HG03432 (cell line): ENCODE results near the gene TCF19.

Experiments
- ATAC-seq: cut with Tn5 transposase; IDR thresholded peaks from one replicate; pipeline ENCODE4 v1.9.1; 2021; ENCODE audit warnings: mild to moderate bottlenecking, moderate library complexity; ENCODE audit not compliant: unreplicated experiment

TCF19 gene

DNA sequence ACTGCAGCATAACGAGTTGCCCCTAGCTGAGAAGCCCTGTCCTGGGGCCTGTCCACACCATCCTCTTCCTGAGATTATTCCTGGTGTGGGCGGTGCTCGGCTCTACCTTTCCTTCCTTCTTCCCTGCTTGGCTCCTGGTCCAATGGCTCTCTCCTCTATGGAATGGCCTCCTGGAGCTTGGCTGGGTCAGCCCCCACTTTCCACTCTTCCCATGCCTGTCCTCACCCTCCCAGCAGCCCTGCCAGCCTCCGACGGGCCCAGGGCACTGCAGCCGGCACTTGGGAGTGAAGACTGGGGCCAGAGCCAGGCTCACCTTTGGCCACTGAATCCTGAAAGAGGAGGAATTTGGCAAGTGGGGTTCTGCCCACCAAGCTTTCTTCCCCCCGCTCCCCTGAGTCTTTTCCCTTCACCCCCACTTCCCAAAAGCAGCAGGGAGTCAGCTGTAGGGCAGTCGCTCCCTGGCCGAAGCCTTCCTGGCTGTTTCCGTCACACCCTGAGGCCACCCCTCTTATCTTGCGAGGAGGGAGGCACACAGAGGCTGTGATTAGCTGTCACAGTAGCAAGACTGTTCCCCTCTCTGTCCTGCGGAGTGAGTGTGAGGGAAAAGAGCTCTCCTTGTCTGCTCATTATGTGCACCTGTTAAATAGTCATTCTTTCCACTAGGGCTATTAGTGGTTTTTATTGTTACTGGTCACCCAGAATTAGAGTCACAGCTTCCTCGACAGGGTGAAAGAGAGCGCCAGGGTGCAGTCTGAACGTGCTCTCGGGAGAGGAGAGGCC, 31.8 kb upstream of the TCF19 start:
- ATAC-seq: no peak

DNA sequence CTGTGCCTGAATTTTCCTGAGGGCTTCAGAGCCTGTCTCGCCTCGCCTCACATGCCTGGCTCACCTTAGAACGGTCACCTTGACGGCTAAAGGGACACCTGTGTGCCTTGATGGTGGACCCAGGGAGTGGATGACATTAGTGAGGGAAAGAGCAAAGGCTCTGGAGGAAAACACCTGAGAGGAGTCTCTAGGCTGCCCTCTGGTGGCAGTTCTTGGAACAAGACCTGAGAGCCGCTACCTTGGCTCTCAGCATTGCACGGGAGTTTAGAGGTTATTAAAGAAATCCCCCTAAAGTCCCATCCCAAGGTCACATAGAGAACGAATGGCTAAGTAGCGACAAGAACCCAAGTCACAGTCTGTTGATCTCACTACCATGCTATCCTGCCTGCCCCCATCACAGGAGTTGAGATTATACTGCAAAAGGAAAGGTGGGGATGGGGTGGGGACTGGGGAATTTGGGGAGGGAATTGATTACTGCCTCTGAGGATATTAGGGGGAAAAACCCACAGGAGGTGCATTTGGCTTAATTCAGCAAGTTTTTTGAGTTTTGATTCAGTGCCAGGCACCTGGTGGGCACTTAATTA, 30.2 kb upstream of the TCF19 start:
- ATAC-seq: no peak

DNA sequence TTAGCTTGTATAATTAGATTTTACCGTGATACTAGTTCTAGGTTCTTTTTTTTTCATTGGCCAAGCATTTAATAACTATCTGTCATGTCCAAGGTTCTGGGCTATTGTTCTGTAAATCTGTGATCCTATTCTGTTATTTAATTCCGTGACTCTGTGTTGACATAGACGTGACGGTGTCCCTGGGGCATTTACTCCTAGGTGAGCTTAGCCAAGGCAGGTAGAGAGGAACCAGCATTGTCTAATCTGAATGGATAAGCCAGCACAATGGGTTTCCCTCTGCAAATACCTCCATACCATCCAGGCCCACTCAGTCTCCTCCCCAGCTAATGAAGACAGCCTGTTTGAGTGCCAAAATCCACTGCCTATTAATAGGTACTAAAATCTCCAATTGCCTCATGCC, 29.3 kb upstream of the TCF19 start:
- no peak for ATAC-seq

DNA sequence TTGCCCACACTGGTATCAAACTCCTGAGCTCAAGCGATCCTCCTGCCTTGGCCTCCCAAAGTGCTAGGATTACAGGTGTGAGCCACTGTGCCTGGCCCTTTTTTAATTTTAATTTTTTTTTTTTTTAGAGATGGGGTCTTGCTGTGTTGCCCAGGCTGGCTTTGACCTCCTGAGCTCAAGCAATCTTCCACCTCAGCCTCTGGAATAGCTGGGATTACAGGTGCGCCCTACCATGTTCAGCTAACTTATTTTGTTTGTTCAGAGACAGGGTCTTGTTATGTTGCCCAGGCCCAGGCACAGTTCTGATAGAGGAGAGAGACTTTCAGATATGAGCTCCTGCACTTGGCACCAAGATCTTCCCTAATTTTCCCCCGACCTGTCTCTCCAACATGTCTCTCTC, 27.6 kb upstream of the TCF19 start:
- ATAC-seq: no peak

DNA sequence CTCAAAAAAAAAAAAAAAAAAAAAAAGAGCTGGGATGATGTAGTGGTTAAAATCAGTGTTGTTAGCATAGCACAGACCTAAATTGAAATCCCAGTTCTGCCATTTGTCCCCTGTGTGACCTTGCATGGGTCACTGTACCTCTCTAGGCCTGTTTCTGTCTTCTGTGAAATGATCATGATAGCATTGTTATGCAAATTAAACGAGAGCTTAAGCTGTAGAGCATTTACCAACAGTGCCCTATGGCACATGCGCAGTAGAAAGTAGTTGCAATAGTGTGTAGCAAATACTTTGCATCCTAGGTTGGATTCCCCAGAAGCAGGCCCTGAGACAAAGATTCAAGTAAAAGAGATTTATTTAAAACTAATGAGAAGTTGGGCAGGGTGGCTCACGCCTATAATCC, 26.8 kb upstream of the TCF19 start:
- no peak for ATAC-seq

DNA sequence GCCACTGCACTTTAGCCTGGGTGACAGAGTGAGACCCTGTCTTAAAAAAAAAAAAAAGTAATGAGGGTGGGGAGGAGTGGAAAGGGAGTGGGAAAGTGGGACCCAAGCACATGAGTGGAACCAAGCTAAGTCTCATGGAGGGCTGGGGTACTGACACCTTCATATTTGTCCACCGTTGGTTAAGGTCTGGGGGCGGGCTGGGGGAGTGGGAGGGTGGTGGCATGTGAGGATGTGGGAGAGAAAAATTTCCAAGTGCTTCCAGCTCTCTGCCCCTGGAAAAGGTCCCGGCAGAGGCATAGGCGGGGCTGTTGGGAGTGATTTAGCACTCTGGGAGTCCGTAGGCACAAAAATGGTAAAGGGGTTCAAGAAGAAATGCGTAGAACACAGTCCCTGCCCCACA, 25.6 kb upstream of the TCF19 start:
- ATAC-seq: no peak

DNA sequence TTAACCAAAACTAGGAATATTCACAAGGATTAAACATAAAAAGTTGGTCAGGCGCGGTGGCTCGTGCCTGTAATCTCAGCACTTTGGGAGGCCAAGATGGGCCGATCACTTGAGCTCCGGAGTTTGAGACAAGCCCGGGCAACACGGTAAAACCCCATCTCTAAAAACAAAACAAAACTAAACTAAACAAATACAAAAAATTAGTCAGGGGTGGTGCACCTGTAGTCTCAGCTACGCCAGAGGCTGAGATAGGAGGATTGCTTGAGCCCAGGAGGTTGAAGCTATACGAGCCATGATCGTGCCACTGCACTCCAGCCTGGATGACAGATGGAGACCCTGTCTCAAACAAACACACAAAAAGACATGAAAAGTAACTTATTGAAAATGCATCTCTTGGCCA, 22.7 kb upstream of the TCF19 start:
- no peak for ATAC-seq

DNA sequence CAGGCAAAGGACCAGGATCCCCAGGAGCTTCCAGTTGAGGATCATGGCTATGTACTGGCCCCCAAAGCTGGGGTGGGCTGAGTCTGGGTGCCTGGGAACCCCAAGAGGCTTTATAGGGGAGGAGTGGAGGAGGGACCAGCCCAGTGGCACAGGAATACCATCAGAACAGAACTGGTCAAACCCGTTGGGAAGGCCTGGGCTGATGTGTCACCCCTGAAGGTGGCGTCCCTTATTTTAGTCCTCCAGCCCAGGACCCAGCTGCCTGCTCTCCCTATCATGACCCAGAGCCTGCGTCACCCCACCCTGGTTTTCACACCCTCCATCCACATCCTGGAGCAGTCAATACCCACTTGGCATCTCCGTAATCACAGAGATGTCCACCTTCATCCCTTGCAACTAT, 19.4 kb upstream of the TCF19 start, which contains the start of gene PSORS1C2:
TSS of gene PSORS1C2 (minus strand) at position 85 of the 400 bp plus-strand sequence. CDS start at position 45, 40 bp downstream.
- ATAC-seq: no peak

DNA sequence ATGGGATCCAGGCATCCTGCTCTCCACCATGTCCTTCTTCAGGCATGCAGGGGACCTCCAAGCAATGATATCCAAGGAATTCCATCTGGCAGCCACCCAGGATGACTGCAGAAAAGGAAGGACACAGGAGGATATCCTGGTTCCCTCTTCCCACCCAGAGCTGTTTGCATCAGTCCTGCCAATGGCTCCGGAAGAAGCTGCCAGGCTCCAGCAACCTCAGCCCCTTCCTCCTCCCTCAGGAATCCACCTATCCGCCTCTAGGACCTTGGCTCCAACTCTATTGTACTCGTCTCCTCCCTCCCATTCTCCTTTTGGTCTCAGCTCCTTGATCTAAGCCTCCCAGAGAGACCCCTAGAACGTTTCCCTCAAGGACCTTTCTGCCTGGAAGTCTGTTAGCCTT, 18.8 kb upstream of the TCF19 start:
- ATAC-seq: no peak

DNA sequence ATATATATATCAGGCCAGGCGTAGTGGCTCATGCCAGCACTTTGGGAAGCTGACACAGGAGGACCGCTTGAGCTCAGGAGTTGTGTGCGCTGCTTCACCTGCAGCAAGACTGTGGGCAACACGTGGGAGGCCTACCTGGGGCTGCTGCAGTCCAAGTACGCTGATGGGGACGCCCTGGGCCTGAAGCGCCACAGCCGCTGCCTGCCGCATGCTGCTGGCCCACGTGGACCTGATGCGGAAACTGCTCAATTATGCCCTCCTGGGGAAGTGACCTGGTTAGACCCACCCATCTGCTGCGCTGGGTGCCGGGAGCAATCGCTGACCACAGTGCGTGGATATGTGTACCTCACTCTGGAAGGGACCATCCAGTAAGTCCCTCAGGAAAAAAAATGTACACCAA, 17.7 kb upstream of the TCF19 start:
- no peak for ATAC-seq

DNA sequence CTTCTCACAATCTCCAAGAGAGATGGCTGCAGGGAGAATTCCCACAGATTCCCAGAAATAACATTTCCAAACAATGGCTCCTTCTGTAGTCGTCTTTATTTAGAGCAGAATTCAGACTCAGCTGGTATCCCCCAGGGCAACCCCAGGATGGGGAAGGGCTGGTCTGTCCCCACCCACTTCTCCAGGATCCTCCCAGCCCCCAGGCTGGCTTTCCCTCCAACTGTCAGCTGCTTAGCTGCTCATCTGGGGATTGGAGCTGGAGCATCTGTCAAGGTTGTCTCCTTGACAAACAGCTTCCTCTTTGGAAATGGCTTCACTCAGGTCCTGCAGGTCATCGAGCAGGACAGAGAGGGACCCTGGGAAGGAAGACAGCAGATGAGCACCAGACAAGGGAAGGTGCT, 16.0 kb upstream of the TCF19 start:
- ATAC-seq: no peak

DNA sequence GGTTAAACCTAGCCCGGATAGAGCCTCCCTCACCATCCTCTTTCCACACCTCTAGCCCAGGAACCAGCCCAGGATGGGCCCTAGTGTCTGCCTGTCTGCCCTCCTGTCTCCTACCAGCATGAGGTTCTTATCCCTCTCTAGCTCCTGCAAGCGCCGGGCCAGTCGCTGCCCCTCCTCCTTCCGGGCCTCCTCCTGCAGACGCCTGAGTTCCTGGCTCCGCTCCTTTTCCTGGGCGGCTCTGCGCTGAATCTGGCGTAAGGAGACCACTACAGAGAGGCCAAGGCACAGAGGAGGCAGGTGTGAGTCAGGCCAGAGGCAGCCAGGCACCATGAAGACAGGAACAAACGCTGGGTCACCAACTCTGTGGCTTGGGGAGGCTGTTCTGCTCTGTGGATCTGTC, 15.2 kb upstream of the TCF19 start:
- no peak for ATAC-seq

DNA sequence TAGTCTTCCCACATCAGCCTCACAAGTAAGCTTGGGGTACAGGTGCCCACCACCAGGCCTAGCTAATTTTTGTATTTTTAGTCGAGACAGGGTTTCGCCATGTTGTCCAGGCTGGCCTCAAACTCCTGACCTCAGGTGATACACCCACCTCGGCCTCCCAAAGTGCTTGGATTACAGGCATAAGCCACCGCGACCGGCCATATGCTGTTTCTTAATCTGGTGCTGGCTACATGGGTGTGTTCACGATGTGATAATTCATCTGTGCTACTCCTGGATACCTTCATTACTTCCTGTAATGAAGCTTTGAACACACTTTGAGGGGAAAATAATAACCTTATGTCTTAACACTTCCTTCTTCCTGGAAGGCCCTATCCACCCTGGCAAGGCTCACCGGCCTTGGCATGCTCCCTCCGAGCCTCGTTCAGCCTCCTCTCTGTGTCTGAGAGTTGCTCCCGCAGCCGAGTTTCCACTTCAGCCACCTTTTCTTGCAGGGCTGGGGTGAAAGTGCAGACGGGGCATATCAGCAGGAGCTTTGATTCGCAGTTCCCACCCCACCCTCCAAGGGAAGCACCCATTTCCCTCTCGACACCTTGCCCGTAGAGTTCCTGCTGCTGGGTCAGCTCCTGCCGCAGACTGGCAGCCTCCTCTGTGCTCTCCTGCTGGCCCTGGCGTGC, 14.0 kb upstream of the TCF19 start:
- ATAC-seq: no peak

DNA sequence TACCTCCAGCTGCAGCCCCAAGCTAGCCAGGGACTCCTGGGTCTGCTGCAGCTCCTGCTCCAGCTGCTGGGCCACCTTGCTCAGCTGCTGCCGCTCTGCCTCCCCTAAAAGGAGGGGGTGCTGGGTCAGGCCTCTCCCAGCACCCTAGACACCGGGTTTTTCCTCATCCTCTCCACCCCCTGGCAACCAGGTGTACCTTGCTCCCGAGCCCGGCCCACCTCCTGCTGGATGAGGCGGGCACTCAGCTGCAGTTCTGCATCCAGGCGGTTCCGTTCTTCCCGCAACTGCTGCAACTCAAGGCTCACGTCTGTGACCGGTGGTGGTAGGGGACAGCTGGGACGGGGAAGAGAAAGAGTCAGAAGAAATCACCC, 13.4 kb upstream of the TCF19 start:
- no peak for ATAC-seq

DNA sequence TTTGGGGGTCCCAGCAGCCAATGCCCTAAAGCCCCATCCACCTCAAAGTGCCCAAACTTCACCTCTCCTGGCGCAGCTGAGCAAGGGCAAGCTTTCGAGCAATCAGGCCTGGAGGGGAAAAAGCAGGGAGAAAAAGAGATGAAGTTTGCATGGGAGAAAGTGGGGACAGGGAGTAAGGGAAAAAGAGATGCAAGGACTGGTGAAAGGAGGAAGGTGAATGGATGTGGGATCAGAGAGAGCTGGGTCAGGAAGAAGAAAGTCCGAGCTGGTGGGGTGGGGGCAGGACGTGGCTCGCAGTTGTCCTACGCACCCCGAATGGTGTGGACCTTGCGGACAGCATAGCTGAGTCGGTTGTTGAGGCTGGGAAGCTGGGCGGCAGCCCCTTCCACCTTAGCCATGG, 13.0 kb upstream of the TCF19 start:
- no peak for ATAC-seq

DNA sequence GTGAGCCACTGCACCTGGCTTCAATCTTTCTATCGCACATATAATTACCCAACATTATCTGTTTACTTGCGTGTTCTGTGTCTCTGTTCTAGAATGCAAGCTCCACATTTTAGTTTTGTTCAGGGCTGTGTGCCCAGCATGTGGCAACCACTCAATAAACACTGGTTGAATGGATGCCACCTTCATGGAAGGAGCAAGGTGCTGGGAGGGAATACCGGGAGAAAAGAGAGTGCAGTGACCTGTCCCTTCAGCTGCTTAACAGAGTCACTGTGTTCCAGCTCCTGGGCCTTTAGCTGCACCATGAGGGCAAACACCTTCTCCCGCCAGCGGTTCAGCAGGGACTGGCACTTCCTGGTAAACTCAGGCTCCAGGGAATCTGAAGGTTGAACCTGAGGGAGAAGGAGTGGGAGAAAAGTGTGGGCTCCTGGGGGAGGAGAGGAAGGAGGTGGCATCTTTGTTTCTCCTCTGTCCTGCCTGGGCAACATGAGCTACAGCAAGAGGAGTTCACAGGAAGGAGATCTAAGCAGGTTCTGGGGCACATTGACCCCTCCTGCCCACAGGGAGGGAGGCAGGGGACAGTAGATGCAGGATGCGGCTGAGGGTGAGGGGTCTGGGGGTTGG, 8.5 kb upstream of the TCF19 start:
- no peak for ATAC-seq

DNA sequence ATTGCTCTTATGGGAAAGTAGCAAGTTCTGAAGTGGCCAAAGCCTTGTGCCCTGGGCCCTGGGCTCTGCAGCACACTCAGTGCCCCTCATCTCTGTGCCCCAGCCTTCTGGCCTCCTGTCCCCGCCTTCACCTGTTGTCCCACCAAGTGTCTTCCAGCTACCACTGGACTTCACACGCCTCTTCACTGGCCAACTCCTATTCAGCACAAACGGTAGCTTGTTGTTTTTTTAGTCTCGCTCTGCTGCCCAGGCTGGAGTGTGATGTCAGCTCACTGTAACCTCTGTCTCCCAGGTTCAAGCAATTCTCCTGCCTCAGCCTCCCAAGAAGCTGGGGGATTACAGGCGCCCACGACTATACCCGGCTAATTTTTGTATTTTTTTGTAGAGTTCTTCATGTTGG, 5.6 kb upstream of the TCF19 start:
- ATAC-seq: no peak

DNA sequence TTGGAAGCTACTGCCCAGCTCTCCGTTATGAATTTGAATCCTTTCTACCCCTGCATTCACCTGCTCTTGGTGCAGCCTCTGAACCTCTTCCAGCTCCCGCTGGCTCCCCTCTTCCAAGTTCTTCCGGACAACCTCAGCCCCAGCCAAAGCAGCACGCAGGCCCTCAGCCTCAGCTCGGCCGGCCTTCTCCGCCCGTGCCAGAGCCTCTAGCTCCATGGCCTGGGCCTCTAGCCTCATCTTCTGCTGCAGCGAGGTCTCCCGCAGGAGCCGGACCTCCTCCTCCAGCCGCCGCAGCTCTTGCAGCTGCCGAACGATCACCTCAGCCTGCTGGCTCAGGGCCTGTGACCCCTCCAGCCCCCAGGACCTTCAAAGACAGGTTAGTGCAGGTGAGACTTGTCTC, 4.0 kb upstream of the TCF19 start:
- no peak for ATAC-seq

DNA sequence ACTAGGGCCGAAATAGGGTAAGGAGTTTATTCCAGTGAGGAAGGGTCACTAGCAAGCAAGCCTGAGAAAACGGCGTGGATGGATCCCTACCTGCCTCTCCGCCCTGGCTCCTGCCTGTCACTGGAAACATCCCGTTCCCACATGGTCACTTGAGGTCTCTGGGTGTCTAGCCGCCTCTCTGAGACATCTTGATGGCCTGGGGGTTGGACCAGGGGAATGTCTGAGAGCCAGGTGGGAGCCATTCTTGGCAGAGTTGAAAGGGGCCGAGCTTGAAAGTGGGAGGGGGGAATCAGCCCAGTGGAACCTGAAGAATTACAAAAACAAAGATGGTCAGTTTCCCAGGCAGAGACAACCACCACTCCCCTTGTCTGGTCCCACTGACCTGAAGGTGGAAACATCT, 1.7 kb upstream of the TCF19 start:
- no peak for ATAC-seq

DNA sequence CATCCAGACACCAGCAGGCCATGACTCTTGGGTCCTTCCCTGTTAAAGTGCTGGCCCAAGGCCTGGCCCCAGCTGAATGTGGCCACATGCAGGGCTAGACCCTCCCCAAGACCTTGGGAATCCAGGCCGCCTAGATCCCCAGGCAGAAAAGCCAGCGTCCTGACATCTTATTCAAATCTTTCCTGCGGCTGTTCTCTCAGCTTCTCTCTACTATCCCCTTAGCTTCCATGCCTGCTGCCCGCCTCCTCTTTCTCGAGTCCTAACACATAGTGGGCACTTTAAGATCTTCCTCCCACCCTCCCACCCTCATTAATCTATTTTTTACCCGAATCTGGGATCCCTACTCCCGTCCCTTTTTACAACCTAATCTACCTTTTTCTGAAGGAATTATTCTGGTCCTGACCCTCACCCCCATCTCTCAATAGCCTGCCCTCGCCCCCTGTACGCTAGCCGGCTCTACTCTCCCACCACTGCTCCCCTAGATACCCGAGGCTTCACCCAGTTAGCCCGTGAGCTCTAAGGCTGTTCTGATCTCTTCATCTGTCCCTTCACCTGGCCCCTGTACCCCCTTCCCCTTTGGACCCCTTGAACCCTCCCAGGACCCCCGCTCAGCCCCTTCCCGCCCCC, 763 bp upstream of the TCF19 start, which contains the start of gene CCHCR1:
TSS of gene CCHCR1 (minus strand) at position 290 of the 627 bp plus-strand sequence. CDS start at position 88, 202 bp downstream.
- no peak for ATAC-seq
